Fibroblast of lung (primary cell): ENCODE measurements around the gene MYO5B. TPM values are rescaled to one million over a fixed set of nuclear protein-coding genes. Genes with fewer than 3 reads are reported as not detected.

Experiments used
- DNase-seq, 2 donors: peaks; one replicate each; pipeline versions ENCODE4 v3.0.0 to v3.0.0-alpha.2; 2010; ENCODE audit warnings: low read depth in 2 of 2
- H2AFZ ChIP-seq: 2 replicates; pipeline ENCODE4 v1.5.1; 2012; ENCODE audit warnings: low read length, control low read depth, inconsistent platforms
- H3K27ac ChIP-seq: 2 replicates; pipeline ENCODE4 v1.5.1; 2011; ENCODE audit warnings: low read length, control low read depth; ENCODE audit not compliant: insufficient read depth
- H3K27me3 ChIP-seq: 2 replicates; pipeline ENCODE4 v1.5.1; 2011; ENCODE audit warnings: mild to moderate bottlenecking, low read length; ENCODE audit not compliant: control insufficient read depth, insufficient read depth
- H3K36me3 ChIP-seq: 2 replicates; pipeline ENCODE4 v1.5.1; 2011; ENCODE audit warnings: low read length; ENCODE audit not compliant: control insufficient read depth, insufficient read depth
- H3K4me1 ChIP-seq: 2 replicates; pipeline ENCODE4 v1.5.1; 2011; ENCODE audit warnings: low read length; ENCODE audit not compliant: control insufficient read depth, insufficient read depth; ENCODE audit errors: extremely low read depth
- H3K4me2 ChIP-seq: 2 replicates; pipeline ENCODE4 v1.5.1; 2011; ENCODE audit warnings: low read length, control low read depth; ENCODE audit not compliant: insufficient read depth; ENCODE audit errors: extremely low read depth
- H3K4me3 ChIP-seq, 4 experiments: fragments of 200-600 bp in 1 of 4; sonication (generic) in 1 of 4; replicated peaks in 1 of 4; 2 replicates each; pipeline ENCODE4 v1.5.1; 2011 to 2016; ENCODE audit warnings: low read length in 4 of 4, low read depth in 3 of 4, mild to moderate bottlenecking in 3 of 4, control low read depth in 2 of 4, inconsistent platforms in 1 of 4, mixed read lengths in 1 of 4; ENCODE audit not compliant: insufficient read depth in 1 of 4; ENCODE audit errors: control extremely low read depth in 1 of 4
- H3K79me2 ChIP-seq: 2 replicates; pipeline ENCODE4 v1.5.1; 2012; ENCODE audit warnings: mild to moderate bottlenecking, low read length, inconsistent platforms; ENCODE audit not compliant: control insufficient read depth, insufficient read depth
- H3K9ac ChIP-seq: 2 replicates; pipeline ENCODE4 v1.5.1; 2011; ENCODE audit warnings: mild to moderate bottlenecking, low read length, control low read depth; ENCODE audit not compliant: insufficient read depth
- H3K9me3 ChIP-seq: 2 replicates; pipeline ENCODE4 v1.5.1; 2012; ENCODE audit warnings: low read depth, low read length; ENCODE audit not compliant: control insufficient read depth, insufficient read depth
- H4K20me1 ChIP-seq: 2 replicates; pipeline ENCODE4 v1.5.1; 2011; ENCODE audit warnings: low read length; ENCODE audit not compliant: control insufficient read depth, insufficient read depth; ENCODE audit errors: extremely low read depth
- EZH2 ChIP-seq: IDR thresholded peaks from 2 replicates; pipeline ENCODE4 v1.5.1; 2012; ENCODE audit warnings: low read length, control low read depth, mild to moderate bottlenecking; ENCODE audit errors: missing control alignments
- polyA plus RNA-seq, 2 donors: library from polyadenylated mRNA; depleted of rRNA in 1 of 2; stranded (reverse) in 1 of 2; unstranded in 1 of 2; fragments of >200 nt; gene quantifications; 2 replicates each; pipeline ENCODE4 v1.2.1, GENCODE V29; 2011 to 2012; ENCODE audit warnings: missing spikeins in 1 of 2
- total RNA-seq: library from RNA; depleted of rRNA; stranded (reverse); fragments of >200 nt; gene quantifications from 2 replicates; pipeline ENCODE4 v1.2.1, GENCODE V29; 2014
- TF ChIP-seq, protein P1 (sequence below), 2 donors: IDR thresholded peaks in 1 of 2; conservative IDR thresholded peaks in 1 of 2; 1 replicate in 1 of 2; 2 replicates in 1 of 2; pipeline ENCODE4 v1.5.1; 2011 to 2012; ENCODE audit warnings: low read length in 2 of 2, control low read depth in 1 of 2, inconsistent platforms in 1 of 2, low read depth in 1 of 2, mild to moderate bottlenecking in 1 of 2

The MYO5B gene
- total and polyA plus RNA-seq, 2 donors (not counting 1 experiment from before 2014, with no cell fraction given): under 0.01 to 0.06 TPM

DNA sequence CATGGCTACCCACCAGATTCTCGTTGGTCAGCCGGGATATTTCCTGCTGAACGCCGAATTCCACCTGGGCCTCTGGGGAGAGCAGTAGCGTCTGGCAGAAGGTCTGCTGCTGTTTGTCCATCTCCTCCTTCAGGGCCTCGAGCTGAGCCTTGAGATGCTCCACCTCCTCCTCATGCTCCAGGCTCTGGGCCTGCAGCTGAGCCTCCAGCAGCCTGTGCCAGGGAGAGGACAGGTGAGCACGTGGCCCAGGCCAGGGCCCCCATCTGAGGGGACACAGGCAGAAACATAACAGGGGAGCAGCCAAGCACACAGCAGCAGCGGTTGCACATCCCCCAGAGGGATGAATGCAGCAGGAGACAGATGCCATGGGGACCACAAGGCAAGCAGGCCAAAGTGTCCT, 341.5 kb downstream of the MYO5B start:
- peaks cover 5% of the 10 kb centered on the region for H3K4me1 ChIP-seq
- no peak overlapping the region for H3K9ac ChIP-seq
- no peak overlapping the region for H3K4me3 ChIP-seq

DNA sequence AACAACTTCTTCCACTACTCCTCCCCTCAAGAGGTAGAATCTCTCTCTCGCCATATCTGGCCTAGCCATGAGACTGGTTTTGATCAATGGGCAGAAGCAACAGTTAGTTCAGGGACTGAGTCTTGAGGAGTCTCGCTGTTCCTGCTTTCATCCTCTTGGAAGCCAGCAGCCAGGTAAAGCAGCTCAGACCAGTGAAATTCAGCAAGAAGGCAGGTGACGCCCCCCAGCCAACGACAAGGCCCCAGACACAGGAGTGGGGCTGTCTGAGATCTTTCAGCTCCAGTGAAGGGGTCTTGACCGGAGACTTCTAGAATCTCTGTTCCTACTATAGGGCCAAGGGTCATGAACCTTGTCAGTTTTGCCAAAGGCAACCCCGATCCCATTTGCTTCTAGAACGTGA, 341.9 kb downstream of the MYO5B start:
- H3K4me3 ChIP-seq: no peak overlapping the region
- no peaks in the 10 kb centered on the region for H3K27me3 ChIP-seq
- no peaks in the 10 kb centered on the region for H3K36me3 ChIP-seq
- peaks cover 5% of the 10 kb centered on the region for H3K4me1 ChIP-seq
- TF ChIP-seq EZH2: no peak
- TF ChIP-seq, protein P1, sequence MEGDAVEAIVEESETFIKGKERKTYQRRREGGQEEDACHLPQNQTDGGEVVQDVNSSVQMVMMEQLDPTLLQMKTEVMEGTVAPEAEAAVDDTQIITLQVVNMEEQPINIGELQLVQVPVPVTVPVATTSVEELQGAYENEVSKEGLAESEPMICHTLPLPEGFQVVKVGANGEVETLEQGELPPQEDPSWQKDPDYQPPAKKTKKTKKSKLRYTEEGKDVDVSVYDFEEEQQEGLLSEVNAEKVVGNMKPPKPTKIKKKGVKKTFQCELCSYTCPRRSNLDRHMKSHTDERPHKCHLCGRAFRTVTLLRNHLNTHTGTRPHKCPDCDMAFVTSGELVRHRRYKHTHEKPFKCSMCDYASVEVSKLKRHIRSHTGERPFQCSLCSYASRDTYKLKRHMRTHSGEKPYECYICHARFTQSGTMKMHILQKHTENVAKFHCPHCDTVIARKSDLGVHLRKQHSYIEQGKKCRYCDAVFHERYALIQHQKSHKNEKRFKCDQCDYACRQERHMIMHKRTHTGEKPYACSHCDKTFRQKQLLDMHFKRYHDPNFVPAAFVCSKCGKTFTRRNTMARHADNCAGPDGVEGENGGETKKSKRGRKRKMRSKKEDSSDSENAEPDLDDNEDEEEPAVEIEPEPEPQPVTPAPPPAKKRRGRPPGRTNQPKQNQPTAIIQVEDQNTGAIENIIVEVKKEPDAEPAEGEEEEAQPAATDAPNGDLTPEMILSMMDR (conservative IDR thresholded peaks at IDR 0.05 in 1 of 2, IDR thresholded peaks at IDR 0.05 in 1 of 2; ENCODE audit: low read depth in 1 of 2, low read length in 2 of 2): no peak
- no peak for DNase-seq
- H4K20me1 ChIP-seq: no peaks in the 10 kb centered on the region
- H3K9ac ChIP-seq: no peak overlapping the region
- H3K4me2 ChIP-seq: no peak overlapping the region
- no peak overlapping the region for H3K27ac ChIP-seq
- H2AFZ ChIP-seq: no peak overlapping the region
- H3K79me2 ChIP-seq: no peaks in the 10 kb centered on the region
- H3K9me3 ChIP-seq: no peaks in the 10 kb centered on the region

More for the DNA sequence above, 341.5 kb downstream of the MYO5B start:
- H4K20me1 ChIP-seq: no peaks in the 10 kb centered on the region
- no peaks in the 10 kb centered on the region for H3K9me3 ChIP-seq
- no peak overlapping the region for H3K27ac ChIP-seq
- no peak for DNase-seq
- TF ChIP-seq, protein P1 (conservative IDR thresholded peaks at IDR 0.05 in 1 of 2, IDR thresholded peaks at IDR 0.05 in 1 of 2; ENCODE audit: low read depth in 1 of 2, low read length in 2 of 2): no peak
- TF ChIP-seq EZH2: no peak
- H3K36me3 ChIP-seq: no peaks in the 10 kb centered on the region
- no peaks in the 10 kb centered on the region for H3K79me2 ChIP-seq
- no peaks in the 10 kb centered on the region for H3K27me3 ChIP-seq
- no peak overlapping the region for H3K4me2 ChIP-seq
- no peak overlapping the region for H2AFZ ChIP-seq

DNA sequence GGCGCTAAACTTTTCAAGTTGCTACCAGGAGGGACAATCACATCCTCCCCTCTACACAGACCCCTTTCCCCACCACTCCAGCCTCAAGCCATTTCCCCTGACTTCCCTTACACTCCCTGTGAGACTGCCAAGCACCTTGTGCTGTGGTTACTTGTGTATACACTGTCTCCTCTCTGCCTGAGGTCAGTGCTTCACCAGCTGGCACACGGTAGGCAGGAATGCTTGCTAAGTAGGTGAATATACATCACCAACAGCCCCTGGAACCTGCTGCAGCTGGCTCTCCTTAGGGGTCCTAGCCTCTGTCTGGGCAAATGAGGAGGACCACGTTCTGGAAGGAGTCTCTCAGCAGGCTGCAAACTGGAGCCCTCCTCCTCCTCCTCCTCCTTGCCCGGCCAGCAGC, 343.3 kb downstream of the MYO5B start:
- Histone ChIP-seq H3K4me3 (no peak overlapping the region), H3K79me2 (no peaks in the 10 kb centered on the region), H3K4me2 (no peak overlapping the region), H3K9me3 (no peaks in the 10 kb centered on the region), H3K27ac (no peak overlapping the region), H3K9ac (no peak overlapping the region), H2AFZ (no peak overlapping the region), H3K4me1 (peaks cover 5% of the 10 kb centered on the region), H3K36me3 (no peaks in the 10 kb centered on the region), H4K20me1 (no peaks in the 10 kb centered on the region), H3K27me3 (no peaks in the 10 kb centered on the region)
- TF ChIP-seq, protein P1 (conservative IDR thresholded peaks at IDR 0.05 in 1 of 2, IDR thresholded peaks at IDR 0.05 in 1 of 2; ENCODE audit: low read depth in 1 of 2, low read length in 2 of 2): no peak
- TF ChIP-seq EZH2: no peak
- no peak for DNase-seq
